ENCODE results near the gene CYP27B1.

DNA sequence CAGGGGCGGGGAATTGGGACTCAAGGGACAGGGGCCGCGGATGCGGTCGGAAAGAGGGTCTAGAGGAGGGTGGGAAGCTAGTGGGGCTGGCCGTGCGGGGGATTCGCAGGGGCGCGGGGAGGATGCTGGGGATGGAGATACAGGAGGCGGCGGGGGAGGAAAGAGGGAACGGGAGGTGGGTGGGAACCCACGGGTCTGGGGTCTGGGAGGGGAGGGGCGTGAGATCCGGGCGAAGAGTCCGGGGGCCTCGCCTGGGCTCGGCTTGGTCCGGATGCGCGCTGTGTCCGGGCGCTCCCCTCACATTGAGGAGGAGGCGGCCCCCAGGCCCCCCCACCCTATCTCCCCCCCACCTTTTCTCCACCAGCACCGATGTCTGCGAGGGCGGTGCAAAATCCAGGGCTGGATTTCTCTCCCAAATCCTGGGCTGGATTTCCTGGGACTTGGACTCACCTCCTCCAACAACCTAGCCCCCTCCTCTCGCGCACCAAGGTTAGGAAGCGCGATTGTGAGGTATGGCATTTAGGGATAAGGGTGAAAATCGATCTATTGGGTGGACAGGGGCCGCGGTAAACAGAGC is 28.1 kb downstream of the CYP27B1 start, which contains the start of gene AGAP2:
- no peak for TF ChIP-seq JUND (IDR thresholded peaks at IDR 0.05)
- TF ChIP-seq, protein P1, sequence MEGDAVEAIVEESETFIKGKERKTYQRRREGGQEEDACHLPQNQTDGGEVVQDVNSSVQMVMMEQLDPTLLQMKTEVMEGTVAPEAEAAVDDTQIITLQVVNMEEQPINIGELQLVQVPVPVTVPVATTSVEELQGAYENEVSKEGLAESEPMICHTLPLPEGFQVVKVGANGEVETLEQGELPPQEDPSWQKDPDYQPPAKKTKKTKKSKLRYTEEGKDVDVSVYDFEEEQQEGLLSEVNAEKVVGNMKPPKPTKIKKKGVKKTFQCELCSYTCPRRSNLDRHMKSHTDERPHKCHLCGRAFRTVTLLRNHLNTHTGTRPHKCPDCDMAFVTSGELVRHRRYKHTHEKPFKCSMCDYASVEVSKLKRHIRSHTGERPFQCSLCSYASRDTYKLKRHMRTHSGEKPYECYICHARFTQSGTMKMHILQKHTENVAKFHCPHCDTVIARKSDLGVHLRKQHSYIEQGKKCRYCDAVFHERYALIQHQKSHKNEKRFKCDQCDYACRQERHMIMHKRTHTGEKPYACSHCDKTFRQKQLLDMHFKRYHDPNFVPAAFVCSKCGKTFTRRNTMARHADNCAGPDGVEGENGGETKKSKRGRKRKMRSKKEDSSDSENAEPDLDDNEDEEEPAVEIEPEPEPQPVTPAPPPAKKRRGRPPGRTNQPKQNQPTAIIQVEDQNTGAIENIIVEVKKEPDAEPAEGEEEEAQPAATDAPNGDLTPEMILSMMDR (IDR thresholded peaks at IDR 0.05; ENCODE audit: low read depth, low read length, missing input control), result no peak
- TF ChIP-seq, protein P2, sequence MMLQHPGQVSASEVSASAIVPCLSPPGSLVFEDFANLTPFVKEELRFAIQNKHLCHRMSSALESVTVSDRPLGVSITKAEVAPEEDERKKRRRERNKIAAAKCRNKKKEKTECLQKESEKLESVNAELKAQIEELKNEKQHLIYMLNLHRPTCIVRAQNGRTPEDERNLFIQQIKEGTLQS (IDR thresholded peaks at IDR 0.05), result no peak
- no peak for TF ChIP-seq TAF1 (conservative IDR thresholded peaks at IDR 0.05)
- TF ChIP-seq SP1 (IDR thresholded peaks at IDR 0.05), result no peak
- TF ChIP-seq, protein P3, sequence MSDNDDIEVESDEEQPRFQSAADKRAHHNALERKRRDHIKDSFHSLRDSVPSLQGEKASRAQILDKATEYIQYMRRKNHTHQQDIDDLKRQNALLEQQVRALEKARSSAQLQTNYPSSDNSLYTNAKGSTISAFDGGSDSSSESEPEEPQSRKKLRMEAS (IDR thresholded peaks at IDR 0.05), result no peak

Measured in liver (tissue), 3 donors.